Measurements from ENCODE around the gene RHOT1.

RHOT1 gene

DNA sequence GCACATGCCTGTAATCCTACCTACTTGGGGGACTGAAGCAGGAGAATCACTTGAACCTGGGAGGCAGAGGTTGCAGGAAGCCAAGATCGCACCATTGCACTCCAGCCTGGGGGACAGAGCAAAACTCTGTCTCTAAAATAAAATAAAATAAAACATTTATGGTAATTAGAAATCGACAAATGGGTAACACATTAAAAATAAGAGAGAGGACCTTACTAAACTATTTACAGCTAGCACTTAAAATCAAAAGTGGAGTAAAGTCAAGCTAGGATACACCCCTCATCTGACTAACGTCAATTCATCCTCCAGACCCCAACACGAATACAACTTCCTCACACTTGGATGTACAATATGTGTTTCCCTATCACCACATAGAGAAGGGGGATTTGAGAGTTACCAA, 27.8 kb upstream of the RHOT1 start:
- TF ChIP-seq NFIC (IDR thresholded peaks at IDR 0.05) (no peak), CEBPB (IDR thresholded peaks at IDR 0.05) (no peak), YY1 (IDR thresholded peaks at IDR 0.05; ENCODE audit: low read depth) (no peak), FOXM1 (IDR thresholded peaks at IDR 0.05; ENCODE audit: borderline replicate concordance, low read depth) (no peak), CREB1 (IDR thresholded peaks at IDR 0.05; ENCODE audit: low read depth) (no peak), TCF12 (IDR thresholded peaks at IDR 0.05; ENCODE audit: low read depth) (no peak)
- TF ChIP-seq, protein P1, sequence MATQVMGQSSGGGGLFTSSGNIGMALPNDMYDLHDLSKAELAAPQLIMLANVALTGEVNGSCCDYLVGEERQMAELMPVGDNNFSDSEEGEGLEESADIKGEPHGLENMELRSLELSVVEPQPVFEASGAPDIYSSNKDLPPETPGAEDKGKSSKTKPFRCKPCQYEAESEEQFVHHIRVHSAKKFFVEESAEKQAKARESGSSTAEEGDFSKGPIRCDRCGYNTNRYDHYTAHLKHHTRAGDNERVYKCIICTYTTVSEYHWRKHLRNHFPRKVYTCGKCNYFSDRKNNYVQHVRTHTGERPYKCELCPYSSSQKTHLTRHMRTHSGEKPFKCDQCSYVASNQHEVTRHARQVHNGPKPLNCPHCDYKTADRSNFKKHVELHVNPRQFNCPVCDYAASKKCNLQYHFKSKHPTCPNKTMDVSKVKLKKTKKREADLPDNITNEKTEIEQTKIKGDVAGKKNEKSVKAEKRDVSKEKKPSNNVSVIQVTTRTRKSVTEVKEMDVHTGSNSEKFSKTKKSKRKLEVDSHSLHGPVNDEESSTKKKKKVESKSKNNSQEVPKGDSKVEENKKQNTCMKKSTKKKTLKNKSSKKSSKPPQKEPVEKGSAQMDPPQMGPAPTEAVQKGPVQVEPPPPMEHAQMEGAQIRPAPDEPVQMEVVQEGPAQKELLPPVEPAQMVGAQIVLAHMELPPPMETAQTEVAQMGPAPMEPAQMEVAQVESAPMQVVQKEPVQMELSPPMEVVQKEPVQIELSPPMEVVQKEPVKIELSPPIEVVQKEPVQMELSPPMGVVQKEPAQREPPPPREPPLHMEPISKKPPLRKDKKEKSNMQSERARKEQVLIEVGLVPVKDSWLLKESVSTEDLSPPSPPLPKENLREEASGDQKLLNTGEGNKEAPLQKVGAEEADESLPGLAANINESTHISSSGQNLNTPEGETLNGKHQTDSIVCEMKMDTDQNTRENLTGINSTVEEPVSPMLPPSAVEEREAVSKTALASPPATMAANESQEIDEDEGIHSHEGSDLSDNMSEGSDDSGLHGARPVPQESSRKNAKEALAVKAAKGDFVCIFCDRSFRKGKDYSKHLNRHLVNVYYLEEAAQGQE (IDR thresholded peaks at IDR 0.05; ENCODE audit: low read depth): no peak
- TF ChIP-seq, protein P2, sequence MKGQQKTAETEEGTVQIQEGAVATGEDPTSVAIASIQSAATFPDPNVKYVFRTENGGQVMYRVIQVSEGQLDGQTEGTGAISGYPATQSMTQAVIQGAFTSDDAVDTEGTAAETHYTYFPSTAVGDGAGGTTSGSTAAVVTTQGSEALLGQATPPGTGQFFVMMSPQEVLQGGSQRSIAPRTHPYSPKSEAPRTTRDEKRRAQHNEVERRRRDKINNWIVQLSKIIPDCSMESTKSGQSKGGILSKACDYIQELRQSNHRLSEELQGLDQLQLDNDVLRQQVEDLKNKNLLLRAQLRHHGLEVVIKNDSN (IDR thresholded peaks at IDR 0.05): no peak

DNA sequence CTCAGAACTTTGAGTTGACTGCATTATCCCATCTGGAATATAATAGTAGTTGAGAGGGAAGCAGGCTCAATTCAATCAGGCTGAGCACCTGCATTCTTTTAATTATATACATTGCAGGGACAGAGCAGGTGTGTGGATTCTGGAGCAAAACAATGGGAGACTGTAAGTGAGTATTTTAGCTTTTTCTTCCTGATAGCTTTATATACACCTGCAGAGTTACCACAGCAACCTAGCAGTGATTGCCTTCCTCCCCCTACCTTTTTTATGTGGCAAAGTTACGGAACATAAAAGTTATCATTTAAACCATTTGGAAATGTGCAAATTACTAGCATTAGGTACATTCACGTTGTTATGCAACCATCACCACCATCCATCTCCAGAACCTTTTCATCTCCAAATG, 25.4 kb upstream of the RHOT1 start:
- no peak for TF ChIP-seq CEBPB (IDR thresholded peaks at IDR 0.05)
- no peak for TF ChIP-seq EP300 (IDR thresholded peaks at IDR 0.05; ENCODE audit: borderline replicate concordance)
- TF ChIP-seq NFIC (IDR thresholded peaks at IDR 0.05): no peak
- TF ChIP-seq TEAD4 (IDR thresholded peaks at IDR 0.05): no peak
- TF ChIP-seq, protein P1 (IDR thresholded peaks at IDR 0.05; ENCODE audit: low read depth): no peak
- no peak for TF ChIP-seq TCF12 (IDR thresholded peaks at IDR 0.05; ENCODE audit: low read depth)
- TF ChIP-seq EGR1 (IDR thresholded peaks at IDR 0.05): no peak
- TF ChIP-seq FOXM1 (IDR thresholded peaks at IDR 0.05; ENCODE audit: borderline replicate concordance, low read depth): no peak
- TF ChIP-seq, protein P3, sequence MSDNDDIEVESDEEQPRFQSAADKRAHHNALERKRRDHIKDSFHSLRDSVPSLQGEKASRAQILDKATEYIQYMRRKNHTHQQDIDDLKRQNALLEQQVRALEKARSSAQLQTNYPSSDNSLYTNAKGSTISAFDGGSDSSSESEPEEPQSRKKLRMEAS (IDR thresholded peaks at IDR 0.05): no peak
- no peak for TF ChIP-seq CREB1 (IDR thresholded peaks at IDR 0.05; ENCODE audit: low read depth)
- TF ChIP-seq RAD21 (IDR thresholded peaks at IDR 0.05; ENCODE audit: low read depth): no peak
- TF ChIP-seq TAF1 (IDR thresholded peaks at IDR 0.05; ENCODE audit: low read depth): no peak
- no peak for TF ChIP-seq ZBTB7A (IDR thresholded peaks at IDR 0.05; ENCODE audit: low read depth)
- no peak for TF ChIP-seq YY1 (IDR thresholded peaks at IDR 0.05; ENCODE audit: low read depth)

DNA sequence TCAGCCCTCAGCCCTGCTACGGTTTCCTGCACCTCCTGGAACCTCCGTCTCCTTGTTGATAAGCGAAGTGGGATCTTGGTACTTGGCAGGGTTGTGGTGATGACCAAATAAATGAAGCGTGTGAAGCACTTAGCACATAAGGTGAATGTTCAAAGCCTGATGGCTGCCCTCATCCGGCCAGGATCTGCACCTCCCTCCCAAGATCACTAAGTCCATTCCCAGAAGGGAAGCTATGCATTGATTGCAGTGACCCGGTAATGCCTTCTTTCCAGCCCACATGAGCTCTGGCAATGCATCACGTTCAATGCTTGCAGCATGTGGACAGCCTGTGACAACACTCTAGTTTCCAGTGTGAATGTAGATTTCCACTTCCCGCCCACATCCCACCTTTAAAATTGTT, 24.9 kb upstream of the RHOT1 start:
- TF ChIP-seq, protein P2 (IDR thresholded peaks at IDR 0.05): no peak
- TF ChIP-seq, protein P3 (IDR thresholded peaks at IDR 0.05): no peak
- TF ChIP-seq EGR1 (IDR thresholded peaks at IDR 0.05) (no peak), TEAD4 (IDR thresholded peaks at IDR 0.05) (no peak), CREB1 (IDR thresholded peaks at IDR 0.05; ENCODE audit: low read depth) (no peak), TAF1 (IDR thresholded peaks at IDR 0.05; ENCODE audit: low read depth) (no peak), RAD21 (IDR thresholded peaks at IDR 0.05; ENCODE audit: low read depth) (no peak), EP300 (IDR thresholded peaks at IDR 0.05; ENCODE audit: borderline replicate concordance) (no peak), YY1 (IDR thresholded peaks at IDR 0.05; ENCODE audit: low read depth) (no peak)

DNA sequence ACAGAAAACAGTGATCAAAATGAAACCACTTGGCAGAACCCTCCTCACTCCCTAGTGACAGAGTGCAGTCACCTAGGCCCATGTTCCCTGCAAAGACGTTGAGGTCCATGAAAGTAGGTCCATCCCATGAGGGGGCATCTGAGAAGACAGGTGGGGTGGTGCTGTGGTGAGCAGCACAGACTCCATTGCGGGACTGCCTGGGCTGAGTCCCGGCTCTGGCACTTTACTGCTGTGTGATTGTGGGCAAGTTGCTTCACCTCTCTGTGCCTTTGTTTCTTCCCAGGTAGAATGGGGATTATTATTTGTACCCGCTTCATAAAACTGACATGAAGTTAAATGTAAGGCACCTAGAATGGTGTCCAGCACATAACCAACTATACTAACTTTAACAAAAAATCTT, 23.5 kb upstream of the RHOT1 start:
- TF ChIP-seq CREB1 (IDR thresholded peaks at IDR 0.05; ENCODE audit: low read depth) (no peak), FOXM1 (IDR thresholded peaks at IDR 0.05; ENCODE audit: borderline replicate concordance, low read depth) (no peak), TEAD4 (IDR thresholded peaks at IDR 0.05) (no peak), EP300 (IDR thresholded peaks at IDR 0.05; ENCODE audit: borderline replicate concordance) (no peak)
- TF ChIP-seq, protein P3 (IDR thresholded peaks at IDR 0.05): no peak
- TF ChIP-seq, protein P2 (IDR thresholded peaks at IDR 0.05): no peak
- TF ChIP-seq, protein P1 (IDR thresholded peaks at IDR 0.05; ENCODE audit: low read depth): no peak

Data from Ishikawa (cell line).